KG1 (cell line): ENCODE measurements around the gene CDH13.

Experiments used
- DNase-seq: peaks from one replicate; lab custom pipeline; 2025; lab: John Stamatoyannopoulos, UW

Gene CDH13

DNA sequence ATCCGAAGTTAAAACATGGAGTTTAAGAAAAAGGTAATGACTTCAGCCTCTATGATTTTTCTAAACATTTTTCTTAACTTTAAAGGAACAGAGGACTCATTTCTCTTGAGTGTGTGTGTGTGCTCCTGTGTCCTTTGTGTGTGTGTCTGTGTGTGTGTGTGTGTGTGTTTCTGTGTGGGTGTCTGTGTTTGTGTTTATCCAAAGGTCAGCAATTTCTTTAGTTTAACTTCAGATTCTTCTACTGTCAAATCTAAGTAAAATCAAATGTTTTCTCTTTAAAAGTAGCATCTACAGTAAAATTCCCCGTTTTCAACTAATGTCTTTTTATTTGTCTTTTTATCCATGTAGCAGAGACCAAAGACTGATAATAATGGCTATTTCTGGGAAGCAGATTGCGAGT, 1212.8 kb downstream of the CDH13 start:
- DNase-seq, result no peak

- no peak for DNase-seq
These were observed 1213.4 kb downstream of the CDH13 start for GRCh38 chr16:83840060-83840617.

DNA sequence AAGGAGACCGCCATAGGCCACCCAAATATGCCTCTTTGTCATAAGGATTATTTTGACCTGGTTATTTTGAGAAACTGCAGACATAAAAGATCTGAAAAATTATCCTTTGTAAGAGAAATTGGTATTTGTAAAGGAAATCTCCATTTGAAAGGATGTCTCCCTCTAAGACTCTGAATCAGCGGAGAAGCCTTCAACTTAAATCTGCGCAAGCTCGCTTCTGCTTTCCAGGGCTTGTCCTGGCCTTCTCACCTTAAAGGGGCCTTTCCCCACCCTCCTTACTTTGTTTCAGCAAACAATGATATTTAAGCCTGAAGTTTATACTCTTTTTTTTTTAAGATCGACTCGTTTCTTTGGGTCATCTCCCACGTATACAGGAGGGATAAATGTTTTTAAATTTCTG, 1215.5 kb downstream of the CDH13 start:
- DNase-seq, result no peak

DNA sequence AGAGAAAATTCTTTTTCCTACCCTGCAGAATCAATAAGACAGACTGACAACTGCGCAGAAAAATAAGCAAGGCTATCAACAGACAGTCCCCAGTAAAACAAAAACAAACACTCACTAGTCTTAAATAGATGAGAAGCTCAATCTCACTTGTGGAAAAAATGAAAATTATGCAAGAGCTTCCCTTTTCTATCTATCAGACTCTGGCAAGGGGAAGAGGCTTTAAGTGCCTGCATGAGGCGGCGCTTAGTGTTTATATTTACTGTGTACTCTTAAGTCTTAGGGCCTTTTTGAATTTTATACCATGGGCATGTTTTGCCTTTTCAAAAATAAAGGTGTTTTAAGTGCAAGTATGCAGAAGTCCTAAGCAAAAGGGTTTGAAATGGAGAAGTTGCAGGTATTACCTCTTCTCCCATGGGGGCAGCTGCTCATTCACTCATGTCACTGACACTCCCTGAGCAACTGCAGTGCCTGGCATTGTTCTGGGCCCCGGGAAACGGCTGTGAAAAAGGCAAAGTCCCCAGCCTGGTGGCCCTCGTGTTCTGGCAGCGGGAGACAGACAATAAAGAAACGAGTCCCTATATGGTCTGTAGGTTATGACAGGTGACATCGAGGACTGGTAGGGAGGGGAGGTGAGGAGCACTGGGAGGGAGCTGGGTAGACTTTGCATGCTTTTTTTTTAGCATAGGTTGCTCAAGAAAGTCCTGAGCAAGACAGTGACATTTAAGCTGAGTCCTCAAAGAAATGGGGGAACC, 1216.2 kb downstream of the CDH13 start:
- no peak for DNase-seq

GRCh38 chr16:83843657-83844056, 1216.9 kb downstream of the CDH13 start:
- DNase-seq, result no peak

- no peak for DNase-seq
These were observed 1218.5 kb downstream of the CDH13 start for GRCh38 chr16:83845263-83845662.

GRCh38 chr16:83847371-83848225, 1220.8 kb downstream of the CDH13 start:
- no peak for DNase-seq

- no peak for DNase-seq
These were observed 1222.7 kb downstream of the CDH13 start for GRCh38 chr16:83849421-83849820.
